HCT116 (cell line): ENCODE data around the gene MYBPHL. TPM values are rescaled to one million over a fixed set of nuclear protein-coding genes. Genes with fewer than 3 reads are reported as not detected.
"Not testable (repeated sequence)": the region's sequence is repeated elsewhere in the genome, so short reads cannot be mapped to it uniquely, and the experiment has no call there.

Experiments used
- ATAC-seq: fragments of 200-7000 bp; cut with Tn5 transposase; 2 replicates; pipeline ENCODE4 v1.9.1; 2020; ENCODE audit warnings: mild to moderate bottlenecking, moderate library complexity
- BruUV-seq: library from RNA; stranded (reverse); fragments of 400-500 nt; replicated peaks from 2 replicates; lab custom pipeline; 2021; lab: Mats Ljungman, UMichigan
- CTCF ChIA-PET: fragments of 300-600 bp; sonication (Branson Sonifier 250); formaldehyde crosslinking; loops from one replicate; lab custom pipeline; 2021; ENCODE audit warnings: antibody characterized with exemption; lab: Charles Lee
- POLR2A ChIA-PET: fragments of 300-600, 350-600 bp; sonication (Branson Sonifier 250); formaldehyde crosslinking; loops from one replicate; lab custom pipeline; 2021; ENCODE audit warnings: antibody characterized with exemption; lab: Charles Lee
- RAD21 ChIA-PET, 2 experiments: fragments of 300-600 bp; sonication (Branson Sonifier 250); formaldehyde crosslinking; loops; one replicate each; lab custom pipeline; 2023; ENCODE audit warnings: low total read pairs in 2 of 2; ENCODE audit not compliant: uncharacterized antibody in 2 of 2, unreplicated experiment in 2 of 2, low non-redundant PET in 1 of 2; lab: Charles Lee
- DNase-seq: peaks from one replicate; pipeline ENCODE4 v3.0.0-alpha.2; 2010; ENCODE audit warnings: low read depth, low spot score
- H2AFZ ChIP-seq: fragments of 200-600 bp; shearing (Covaris generic), sonication (generic); 2 replicates; pipeline ENCODE4 v1.6.1; 2017; ENCODE audit warnings: low read depth, mixed run types, mixed read lengths, antibody characterized with exemption, low read length; ENCODE audit not compliant: poor library complexity, severe bottlenecking
- H3K27ac ChIP-seq: 2 replicates; pipeline ENCODE4 v1.5.1; 2012; ENCODE audit warnings: low read depth, low read length
- H3K27me3 ChIP-seq: fragments of 200-600 bp; sonication (generic); 2 replicates; pipeline ENCODE4 v1.6.1; 2016; ENCODE audit warnings: mixed run types, low read length, mixed read lengths; ENCODE audit not compliant: insufficient read depth
- H3K36me3 ChIP-seq, 2 experiments: fragments of 200-500 bp in 1 of 2; fragments of 200-600 bp in 1 of 2; sonication (Bioruptor generic) in 1 of 2; sonication (generic) in 1 of 2; 2 replicates each; pipeline versions ENCODE4 v1.5.1 to v1.6.1; 2014 to 2016; ENCODE audit warnings: low read length in 2 of 2, inconsistent platforms in 1 of 2, mixed read lengths in 1 of 2, mixed run types in 1 of 2; ENCODE audit not compliant: insufficient read depth in 2 of 2, control insufficient read depth in 1 of 2
- H3K4me1 ChIP-seq, 2 experiments: fragments of 200-600 bp in 1 of 2; sonication (generic) in 1 of 2; 2 replicates each; pipeline versions ENCODE4 v1.5.1 to v1.6.1; 2012 to 2017; ENCODE audit warnings: low read length in 2 of 2, inconsistent platforms in 1 of 2, mild to moderate bottlenecking in 1 of 2, mixed read lengths in 1 of 2, mixed run types in 1 of 2, moderate library complexity in 1 of 2; ENCODE audit not compliant: insufficient read depth in 2 of 2, control insufficient read depth in 1 of 2
- H3K4me2 ChIP-seq: fragments of 200-600 bp; sonication (generic); 2 replicates; pipeline ENCODE4 v1.6.1; 2017; ENCODE audit warnings: mixed run types, low read length, mixed read lengths
- H3K4me3 ChIP-seq, 2 experiments: fragments of 200-600 bp in 1 of 2; sonication (generic) in 1 of 2; replicated peaks in 1 of 2; 2 replicates each; pipeline ENCODE4 v1.5.1; 2011 to 2016; ENCODE audit warnings: low read length in 2 of 2, control low read depth in 1 of 2, low read depth in 1 of 2, mild to moderate bottlenecking in 1 of 2, mixed read lengths in 1 of 2, mixed run types in 1 of 2
- H3K79me2 ChIP-seq: fragments of 200-600 bp; sonication (generic); 2 replicates; pipeline ENCODE4 v1.6.1; 2017; ENCODE audit warnings: mild to moderate bottlenecking, mixed run types, low read length, moderate library complexity, mixed read lengths; ENCODE audit not compliant: insufficient read depth
- H3K9ac ChIP-seq: fragments of 200-600 bp; sonication (generic); 2 replicates; pipeline ENCODE4 v1.6.1; 2016; ENCODE audit warnings: low read length, mixed read lengths
- H3K9me2 ChIP-seq: fragments of 200-600 bp; sonication (generic), shearing (Covaris generic); 2 replicates; pipeline ENCODE4 v1.6.1; 2017; ENCODE audit warnings: mixed run types, mild to moderate bottlenecking, moderate library complexity; ENCODE audit not compliant: insufficient read depth
- H3K9me3 ChIP-seq, 2 experiments: fragments of 200-500 bp in 1 of 2; fragments of 200-600 bp in 1 of 2; sonication (Bioruptor generic) in 1 of 2; sonication (generic) in 1 of 2; 2 replicates each; pipeline ENCODE4 v1.6.1; 2014 to 2017; ENCODE audit warnings: low read length in 2 of 2, mixed read lengths in 2 of 2, inconsistent platforms in 1 of 2, low read depth in 1 of 2, mild to moderate bottlenecking in 1 of 2, mixed run types in 1 of 2, moderate library complexity in 1 of 2; ENCODE audit not compliant: control insufficient read depth in 1 of 2, insufficient read depth in 1 of 2
- H4K20me1 ChIP-seq: fragments of 200-600 bp; sonication (generic), shearing (Covaris generic); 2 replicates; pipeline ENCODE4 v1.6.1; 2017; ENCODE audit warnings: mixed run types, mild to moderate bottlenecking, moderate library complexity; ENCODE audit not compliant: insufficient read depth
- CBX3 ChIP-seq: IDR thresholded peaks from 2 replicates; pipeline ENCODE4 v1.6.1; 2012; ENCODE audit warnings: low read depth
- EGR1 ChIP-seq: IDR thresholded peaks from 2 replicates; pipeline ENCODE4 v1.6.1; 2012; ENCODE audit warnings: low read depth
- ELF1 ChIP-seq: IDR thresholded peaks from 2 replicates; pipeline ENCODE4 v1.6.1; 2012; ENCODE audit warnings: low read depth, borderline replicate concordance
- POLR2AphosphoS5 ChIP-seq: IDR thresholded peaks from 2 replicates; pipeline ENCODE4 v1.6.1; 2011; ENCODE audit warnings: mild to moderate bottlenecking, low read depth, low read length, moderate library complexity
- SIN3A ChIP-seq: IDR thresholded peaks from 2 replicates; pipeline ENCODE4 v1.6.1; 2012; ENCODE audit warnings: low read depth
- SP1 ChIP-seq: IDR thresholded peaks from 2 replicates; pipeline ENCODE4 v1.6.1; 2012; ENCODE audit warnings: low read depth
- SRF ChIP-seq: IDR thresholded peaks from 2 replicates; pipeline ENCODE4 v1.6.1; 2012; ENCODE audit warnings: low read depth
- YY1 ChIP-seq: IDR thresholded peaks from 2 replicates; pipeline ENCODE4 v1.6.1; 2011; ENCODE audit warnings: low read length, low read depth, moderate library complexity, mild to moderate bottlenecking; ENCODE audit not compliant: insufficient replicate concordance; ENCODE audit errors: extremely low read depth
- intact Hi-C: fragments of 100-400 bp; cut with micrococcal nuclease; formaldehyde crosslinking; loops from 2 replicates; pipeline ENCODE4 v1.10.0; 2022
- total RNA-seq: library from RNA; stranded (reverse); gene quantifications from one replicate; pipeline ENCODE4 v1.2.1, GENCODE V29; 2021; ENCODE audit not compliant: unreplicated experiment
- TF ChIP-seq, protein P1 (sequence below): IDR thresholded peaks from 2 replicates; pipeline ENCODE4 v1.6.1; 2012; ENCODE audit warnings: low read depth
- TF ChIP-seq, protein P2 (sequence below): IDR thresholded peaks from 2 replicates; pipeline ENCODE4 v1.6.1; 2012

Gene MYBPHL
- total RNA-seq, 1 experiment from 2014 or later, result 1.0 TPM

DNA sequence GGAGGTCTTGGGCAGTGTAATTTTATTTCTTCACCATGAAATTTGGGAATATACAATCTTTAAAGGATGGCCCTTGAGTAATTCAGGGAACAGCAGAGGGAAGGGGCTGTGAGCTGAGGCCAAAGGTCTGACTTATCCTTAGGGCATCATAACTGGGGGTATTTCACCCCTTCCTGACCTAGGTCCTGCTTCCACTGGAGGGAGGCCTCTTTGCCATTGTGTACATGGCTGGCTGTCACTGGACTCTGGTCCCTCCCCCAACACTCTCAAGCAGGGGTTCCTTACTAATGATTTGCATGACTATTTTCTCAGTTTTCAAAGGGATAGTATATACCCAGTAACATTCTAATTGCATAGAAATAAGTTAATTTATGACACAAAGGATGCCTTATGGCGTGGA is 16.7 kb downstream of the MYBPHL start:
- ChIA-PET RAD21 (no interaction called here), CTCF (no interaction called here)
- Histone ChIP-seq H4K20me1 (no peaks in the 10 kb centered on the region), H3K79me2 (no peaks in the 10 kb centered on the region), H3K9ac (no peak overlapping the region)
- ATAC-seq (no peak), DNase-seq (no peak)
- no peak for TF ChIP-seq SP1
- no peak for TF ChIP-seq CBX3
- TF ChIP-seq POLR2AphosphoS5, result no peak
- no peak for TF ChIP-seq ELF1
- TF ChIP-seq YY1, result no peak
- TF ChIP-seq, protein P1, sequence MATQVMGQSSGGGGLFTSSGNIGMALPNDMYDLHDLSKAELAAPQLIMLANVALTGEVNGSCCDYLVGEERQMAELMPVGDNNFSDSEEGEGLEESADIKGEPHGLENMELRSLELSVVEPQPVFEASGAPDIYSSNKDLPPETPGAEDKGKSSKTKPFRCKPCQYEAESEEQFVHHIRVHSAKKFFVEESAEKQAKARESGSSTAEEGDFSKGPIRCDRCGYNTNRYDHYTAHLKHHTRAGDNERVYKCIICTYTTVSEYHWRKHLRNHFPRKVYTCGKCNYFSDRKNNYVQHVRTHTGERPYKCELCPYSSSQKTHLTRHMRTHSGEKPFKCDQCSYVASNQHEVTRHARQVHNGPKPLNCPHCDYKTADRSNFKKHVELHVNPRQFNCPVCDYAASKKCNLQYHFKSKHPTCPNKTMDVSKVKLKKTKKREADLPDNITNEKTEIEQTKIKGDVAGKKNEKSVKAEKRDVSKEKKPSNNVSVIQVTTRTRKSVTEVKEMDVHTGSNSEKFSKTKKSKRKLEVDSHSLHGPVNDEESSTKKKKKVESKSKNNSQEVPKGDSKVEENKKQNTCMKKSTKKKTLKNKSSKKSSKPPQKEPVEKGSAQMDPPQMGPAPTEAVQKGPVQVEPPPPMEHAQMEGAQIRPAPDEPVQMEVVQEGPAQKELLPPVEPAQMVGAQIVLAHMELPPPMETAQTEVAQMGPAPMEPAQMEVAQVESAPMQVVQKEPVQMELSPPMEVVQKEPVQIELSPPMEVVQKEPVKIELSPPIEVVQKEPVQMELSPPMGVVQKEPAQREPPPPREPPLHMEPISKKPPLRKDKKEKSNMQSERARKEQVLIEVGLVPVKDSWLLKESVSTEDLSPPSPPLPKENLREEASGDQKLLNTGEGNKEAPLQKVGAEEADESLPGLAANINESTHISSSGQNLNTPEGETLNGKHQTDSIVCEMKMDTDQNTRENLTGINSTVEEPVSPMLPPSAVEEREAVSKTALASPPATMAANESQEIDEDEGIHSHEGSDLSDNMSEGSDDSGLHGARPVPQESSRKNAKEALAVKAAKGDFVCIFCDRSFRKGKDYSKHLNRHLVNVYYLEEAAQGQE, result no peak
- TF ChIP-seq SIN3A, result no peak
- TF ChIP-seq, protein P2, sequence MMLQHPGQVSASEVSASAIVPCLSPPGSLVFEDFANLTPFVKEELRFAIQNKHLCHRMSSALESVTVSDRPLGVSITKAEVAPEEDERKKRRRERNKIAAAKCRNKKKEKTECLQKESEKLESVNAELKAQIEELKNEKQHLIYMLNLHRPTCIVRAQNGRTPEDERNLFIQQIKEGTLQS, result no peak
- TF ChIP-seq SRF, result no peak
- TF ChIP-seq EGR1, result no peak
- TF ChIP-seq, all 23 proteins: peak for 0
- H3K4me1 ChIP-seq, result peaks cover 0 to 5% of the 10 kb centered on the region in 2 experiments; a peak in 1 of 4 replicates
- intact Hi-C loops, result no loop called here
- H2AFZ ChIP-seq, result no peak overlapping the region
- H3K36me3 ChIP-seq, result no peaks in the 10 kb centered on the region
- H3K9me3 ChIP-seq, result no peaks in the 10 kb centered on the region
- H3K4me3 ChIP-seq, result no peak overlapping the region
- BruUV-seq, result no TSS peak
- no peak overlapping the region for H3K4me2 ChIP-seq
- H3K9me2 ChIP-seq, result no peaks in the 10 kb centered on the region
- H3K27ac ChIP-seq, result no peak overlapping the region
- peaks cover 3% of the 10 kb centered on the region; the same call in 1 of the 2 replicates for H3K27me3 ChIP-seq
- POLR2A ChIA-PET, result no interaction called here

DNA sequence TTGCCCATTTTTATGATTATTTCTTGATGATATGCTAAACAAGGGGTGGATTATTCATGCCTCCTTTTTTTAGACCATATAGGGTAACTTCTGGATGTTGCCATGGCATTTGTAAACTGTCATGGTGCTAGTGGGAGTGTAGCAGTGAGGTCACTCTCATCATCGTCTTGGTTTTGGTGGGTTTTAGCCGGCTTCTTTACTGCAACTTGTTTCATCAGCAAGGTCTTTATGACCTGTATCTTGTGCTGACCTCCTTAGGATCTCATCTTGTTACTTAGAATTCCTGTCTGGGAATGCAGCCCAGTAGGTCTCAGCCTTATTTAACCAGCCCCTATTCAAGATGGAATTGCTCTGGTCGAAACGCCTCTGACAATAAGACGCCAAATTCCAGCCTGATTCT is 20.0 kb downstream of the MYBPHL start:
- H3K27me3 ChIP-seq, DNase-seq, CTCF ChIA-PET, intact Hi-C loops, H3K9ac ChIP-seq, H3K9me2 ChIP-seq, H3K9me3 ChIP-seq, H3K27ac ChIP-seq, ATAC-seq, H2AFZ ChIP-seq, POLR2A ChIA-PET, H4K20me1 ChIP-seq, BruUV-seq, H3K36me3 ChIP-seq, RAD21 ChIA-PET, H3K4me3 ChIP-seq, H3K4me2 ChIP-seq: not testable (repeated sequence)
- peaks cover 11% of the 10 kb centered on the region; the same call in 1 of the 2 replicates for H3K79me2 ChIP-seq
- H3K4me1 ChIP-seq, result peaks cover 8 to 14% of the 10 kb centered on the region in 2 experiments; a peak in 3 of 4 replicates
